ENCODE results near the gene ARL6IP4.

Gene ARL6IP4

DNA sequence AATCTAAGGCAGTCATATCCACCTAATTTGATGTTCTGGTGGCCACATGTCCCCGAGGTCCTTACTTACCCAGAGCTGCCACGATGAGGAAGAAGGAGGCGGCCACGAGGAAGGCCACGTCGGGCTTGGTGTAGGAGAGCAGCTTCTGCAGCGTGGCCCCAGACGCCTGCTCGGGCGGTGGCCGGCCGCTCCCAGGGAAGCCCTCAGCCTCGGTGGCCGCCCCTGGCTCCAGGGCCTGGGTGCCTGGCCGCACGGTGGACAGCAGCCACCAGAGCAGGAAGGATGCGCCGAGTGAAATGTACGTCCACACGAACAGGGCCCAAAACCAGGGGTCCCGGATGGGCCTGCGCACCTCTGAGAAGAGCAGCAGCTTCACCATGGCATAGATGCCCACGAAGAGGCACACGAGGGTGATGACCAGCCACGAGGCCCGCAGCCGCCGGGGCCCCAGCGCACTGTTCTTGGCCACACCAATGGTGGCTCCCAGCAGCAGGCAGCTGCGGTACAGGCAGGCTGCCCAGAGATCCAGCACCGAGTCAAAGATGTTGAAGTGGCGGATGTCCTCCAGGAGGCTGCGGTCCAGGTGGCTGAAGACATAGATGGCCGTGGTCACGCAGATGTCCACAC is 20.8 kb upstream of the ARL6IP4 start:
- Histone ChIP-seq H3K27me3 (ENCODE audit: control insufficient read depth, insufficient read depth, low read length) (no peaks in the 10 kb centered on the region), H3K9ac (ENCODE audit: low read depth, low read length) (no peak overlapping the region), H3K4me3 (ENCODE audit: low read depth, low read length) (no peak overlapping the region), H3K36me3 (ENCODE audit: control insufficient read depth, insufficient read depth, low read length) (no peaks in the 10 kb centered on the region), H3K9me3 (ENCODE audit: control insufficient read depth, insufficient read depth, low read length) (no peaks in the 10 kb centered on the region), H3K27ac (ENCODE audit: low read depth, low read length) (no peak overlapping the region), H3K4me1 (ENCODE audit: control insufficient read depth, insufficient read depth, low read length) (no peaks in the 10 kb centered on the region)

DNA sequence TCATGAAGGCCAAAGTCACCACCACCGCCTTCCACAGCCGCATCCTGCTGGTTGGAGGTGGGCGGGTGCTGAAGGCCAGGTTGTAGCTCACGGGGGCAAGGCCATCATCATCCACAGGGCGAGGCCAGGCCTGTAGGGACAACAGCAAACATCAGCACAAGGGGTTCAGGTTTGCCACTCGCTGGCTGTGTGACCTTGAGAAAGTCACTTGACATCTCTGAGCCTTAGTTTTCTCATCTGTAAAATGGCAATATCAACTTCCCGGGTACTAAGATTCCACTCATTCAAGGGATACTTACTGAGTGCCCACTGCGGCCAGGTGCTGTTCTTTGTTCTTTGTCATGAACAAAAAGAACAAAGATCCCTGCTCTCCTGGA is 20.3 kb upstream of the ARL6IP4 start:
- Histone ChIP-seq H3K36me3 (ENCODE audit: control insufficient read depth, insufficient read depth, low read length) (no peaks in the 10 kb centered on the region), H3K4me3 (ENCODE audit: low read depth, low read length) (no peak overlapping the region), H3K9me3 (ENCODE audit: control insufficient read depth, insufficient read depth, low read length) (no peaks in the 10 kb centered on the region), H3K4me1 (ENCODE audit: control insufficient read depth, insufficient read depth, low read length) (no peaks in the 10 kb centered on the region), H3K9ac (ENCODE audit: low read depth, low read length) (no peak overlapping the region), H3K27ac (ENCODE audit: low read depth, low read length) (no peak overlapping the region), H3K27me3 (ENCODE audit: control insufficient read depth, insufficient read depth, low read length) (no peaks in the 10 kb centered on the region)

DNA sequence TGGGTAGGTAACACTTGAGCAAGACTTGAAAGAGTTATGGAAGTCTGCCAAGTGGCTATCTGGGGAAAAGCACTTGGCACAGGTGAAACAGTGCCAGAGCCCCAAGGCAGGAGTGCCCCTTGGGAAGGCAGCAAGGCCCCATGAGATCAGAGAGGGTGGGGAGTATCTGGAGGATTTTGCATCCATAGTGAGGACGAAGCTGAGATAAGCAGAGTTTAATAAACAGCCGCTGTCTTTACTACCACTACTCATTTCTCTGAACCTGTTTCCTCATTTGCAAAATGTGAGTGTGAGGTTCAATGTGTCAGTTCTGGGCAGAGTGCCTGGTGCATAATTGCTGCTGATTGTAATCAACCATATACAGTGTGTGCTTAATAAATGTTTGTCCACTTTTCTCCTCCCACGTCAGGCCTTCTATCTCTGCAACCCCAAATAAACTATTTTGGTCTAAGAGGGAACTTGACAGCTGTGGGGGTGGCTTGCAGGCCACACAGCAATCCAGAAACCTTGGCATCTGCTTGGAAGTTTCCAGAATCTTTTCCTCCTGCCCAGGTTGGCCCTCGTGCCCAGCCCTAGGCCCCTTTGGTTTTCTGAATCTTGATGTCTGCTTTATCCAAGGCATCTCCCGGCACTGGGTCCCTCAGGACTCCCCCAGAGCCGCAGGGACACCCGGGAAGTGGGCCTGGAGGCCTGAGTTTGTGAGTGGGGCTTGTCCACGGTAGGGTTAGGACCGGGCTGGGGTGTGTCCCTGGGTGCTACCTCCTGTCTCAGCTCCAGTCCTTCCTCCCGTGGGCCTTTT is 18.8 kb upstream of the ARL6IP4 start:
- Histone ChIP-seq H3K27me3 (ENCODE audit: control insufficient read depth, insufficient read depth, low read length) (no peaks in the 10 kb centered on the region), H3K36me3 (ENCODE audit: control insufficient read depth, insufficient read depth, low read length) (no peaks in the 10 kb centered on the region), H3K27ac (ENCODE audit: low read depth, low read length) (no peak overlapping the region), H3K9ac (ENCODE audit: low read depth, low read length) (no peak overlapping the region), H3K4me1 (ENCODE audit: control insufficient read depth, insufficient read depth, low read length) (0 out of 2 replicates have a peak, but pooled peaks cover 2% of the 10 kb centered on the region), H3K9me3 (ENCODE audit: control insufficient read depth, insufficient read depth, low read length) (no peaks in the 10 kb centered on the region), H3K4me3 (ENCODE audit: low read depth, low read length) (no peak overlapping the region)

DNA sequence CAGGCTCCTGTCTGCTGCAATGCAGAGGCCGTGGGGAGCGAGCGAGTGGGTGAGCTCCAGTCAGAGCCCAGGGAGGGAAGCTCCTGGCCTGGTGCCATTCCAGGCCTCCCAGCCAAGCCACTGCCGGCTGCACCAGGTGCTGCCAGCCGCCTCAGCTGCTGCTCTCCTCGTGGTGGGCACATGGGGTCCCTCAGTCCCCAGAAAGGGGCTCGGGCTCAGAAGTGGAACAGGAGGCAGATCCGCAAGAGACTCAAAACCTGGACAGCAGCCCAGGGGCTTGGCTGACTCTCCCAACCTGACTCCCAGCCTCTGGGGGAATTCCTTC is 16.6 kb upstream of the ARL6IP4 start:
- Histone ChIP-seq H3K4me1 (ENCODE audit: control insufficient read depth, insufficient read depth, low read length) (0 out of 2 replicates have a peak, but pooled peaks cover 2% of the 10 kb centered on the region), H3K4me3 (ENCODE audit: low read depth, low read length) (no peak overlapping the region), H3K9me3 (ENCODE audit: control insufficient read depth, insufficient read depth, low read length) (no peaks in the 10 kb centered on the region), H3K27ac (ENCODE audit: low read depth, low read length) (no peak overlapping the region), H3K36me3 (ENCODE audit: control insufficient read depth, insufficient read depth, low read length) (no peaks in the 10 kb centered on the region), H3K27me3 (ENCODE audit: control insufficient read depth, insufficient read depth, low read length) (no peaks in the 10 kb centered on the region), H3K9ac (ENCODE audit: low read depth, low read length) (no peak overlapping the region)

DNA sequence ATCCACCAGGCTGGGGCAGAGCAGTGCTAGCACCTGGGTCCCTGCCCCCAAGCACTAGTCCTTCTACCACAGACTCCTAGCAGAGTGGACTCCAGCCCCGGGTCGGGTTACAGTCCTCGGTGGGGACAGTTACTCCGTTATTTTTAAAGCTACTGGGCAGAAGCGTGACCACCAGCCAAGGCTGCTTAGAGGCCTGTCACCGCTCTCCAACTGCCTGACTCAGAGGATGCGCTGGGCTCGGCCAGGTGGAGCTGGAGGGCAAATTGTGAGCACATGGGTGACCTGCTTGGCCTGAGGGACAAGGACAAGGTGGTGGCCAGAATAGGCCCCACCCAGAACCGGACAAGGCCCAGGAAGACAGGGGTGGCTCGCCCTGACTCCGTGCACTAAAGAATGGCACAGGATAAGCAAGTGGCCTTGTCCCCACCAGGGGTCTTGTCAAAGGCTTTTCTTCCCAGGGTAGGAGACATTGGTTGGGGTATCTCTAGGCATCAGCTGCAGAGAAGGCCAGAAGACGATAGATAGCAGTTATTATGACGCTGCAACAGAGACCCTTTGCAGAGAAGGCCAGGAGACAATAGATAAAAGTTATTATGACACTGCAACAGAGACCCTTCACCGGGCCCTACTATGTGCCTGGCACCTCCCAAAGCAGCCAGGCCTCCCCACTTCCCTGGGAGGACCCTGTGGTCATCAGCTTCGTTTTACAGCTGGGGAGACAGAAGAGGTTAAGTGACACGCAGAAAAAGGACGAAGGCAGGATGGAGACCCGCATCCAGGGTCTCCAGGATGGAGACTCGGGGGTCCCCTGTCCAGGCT is 15.8 kb upstream of the ARL6IP4 start:
- Histone ChIP-seq H3K36me3 (ENCODE audit: control insufficient read depth, insufficient read depth, low read length) (no peaks in the 10 kb centered on the region), H3K27me3 (ENCODE audit: control insufficient read depth, insufficient read depth, low read length) (no peaks in the 10 kb centered on the region), H3K9ac (ENCODE audit: low read depth, low read length) (no peak overlapping the region), H3K9me3 (ENCODE audit: control insufficient read depth, insufficient read depth, low read length) (no peaks in the 10 kb centered on the region), H3K4me1 (ENCODE audit: control insufficient read depth, insufficient read depth, low read length) (0 out of 2 replicates have a peak, but pooled peaks cover 2% of the 10 kb centered on the region), H3K27ac (ENCODE audit: low read depth, low read length) (no peak overlapping the region), H3K4me3 (ENCODE audit: low read depth, low read length) (no peak overlapping the region)

DNA sequence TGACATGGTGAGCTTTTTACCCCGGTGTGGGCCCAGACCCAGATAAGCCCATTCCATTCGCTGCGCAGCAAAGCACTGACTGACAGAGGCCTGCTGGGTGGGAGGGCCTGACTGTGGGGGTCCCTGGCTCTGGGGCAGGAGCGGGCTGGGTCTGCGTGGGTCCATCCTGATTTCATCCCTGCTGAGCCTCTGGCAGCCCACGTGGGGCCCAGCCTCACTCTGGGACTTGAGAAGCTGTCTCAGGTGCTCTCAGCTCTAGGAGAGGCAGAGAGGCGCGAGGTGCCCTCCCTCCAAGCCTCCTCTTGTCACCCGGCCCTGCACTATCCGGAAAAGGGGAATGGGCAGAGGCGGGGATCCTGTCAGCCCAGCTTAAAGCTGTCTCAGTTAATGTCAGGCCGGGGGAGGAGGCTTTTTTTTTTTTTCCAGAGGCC is 15.1 kb upstream of the ARL6IP4 start:
- H3K4me3 ChIP-seq (ENCODE audit: low read depth, low read length): peak overlapping the region; percentile 84; the same call in 1 of the 2 replicates
- H3K9ac ChIP-seq (ENCODE audit: low read depth, low read length): no peak overlapping the region
- no peaks in the 10 kb centered on the region for H3K27me3 ChIP-seq (ENCODE audit: control insufficient read depth, insufficient read depth, low read length)
- H3K4me1 ChIP-seq (ENCODE audit: control insufficient read depth, insufficient read depth, low read length): 0 out of 2 replicates have a peak, but pooled peaks cover 2% of the 10 kb centered on the region
- no peak overlapping the region for H3K27ac ChIP-seq (ENCODE audit: low read depth, low read length)
- H3K9me3 ChIP-seq (ENCODE audit: control insufficient read depth, insufficient read depth, low read length): no peaks in the 10 kb centered on the region
- H3K36me3 ChIP-seq (ENCODE audit: control insufficient read depth, insufficient read depth, low read length): no peaks in the 10 kb centered on the region

DNA sequence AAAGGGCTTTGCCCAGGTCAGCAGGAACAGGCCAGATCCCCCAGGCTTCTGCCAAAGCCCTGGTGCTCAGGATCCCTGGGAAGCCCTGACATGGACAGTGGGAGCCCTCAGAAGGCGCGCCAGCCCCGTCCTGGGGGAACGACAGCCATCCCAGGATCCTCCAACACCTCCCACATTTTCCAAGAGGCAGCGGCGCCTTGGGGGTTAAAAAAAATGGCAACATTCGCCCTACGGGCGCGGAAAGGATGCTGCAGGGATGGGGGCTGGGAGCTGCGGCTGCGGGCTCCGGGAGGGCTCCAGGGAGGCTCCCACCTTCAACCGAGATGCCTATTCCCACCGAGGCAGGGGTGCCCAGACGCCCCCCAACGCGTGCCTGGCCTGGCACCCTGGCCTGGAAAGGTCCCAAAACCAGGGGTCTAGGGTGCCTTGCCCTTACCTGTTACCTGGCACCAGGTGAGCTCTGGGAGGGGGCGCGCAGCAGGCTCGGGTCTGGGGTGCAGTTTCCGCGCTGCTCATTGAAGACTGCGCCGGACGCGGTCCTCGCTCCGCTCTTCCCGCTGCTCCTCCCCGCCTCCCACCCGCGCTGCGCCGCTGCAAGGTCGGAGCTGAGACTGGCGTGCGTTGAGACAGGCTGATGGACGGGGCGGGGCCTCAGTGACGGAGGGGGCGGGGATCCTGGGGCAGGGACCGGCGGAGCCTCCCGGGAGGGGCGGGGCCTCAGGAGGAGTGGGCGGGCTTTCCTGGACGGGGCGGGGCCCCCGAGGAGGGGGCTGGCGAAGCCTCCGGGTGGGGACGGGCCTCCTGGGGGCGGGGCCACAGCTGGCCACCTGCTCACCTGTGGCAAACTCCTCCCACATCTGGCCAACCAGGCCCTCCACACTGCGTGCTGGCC is 14.4 kb upstream of the ARL6IP4 start, which contains the start of gene ABCB9:
Gene ABCB9, minus strand, starts transcription at position 613 of the 892 bp plus-strand sequence. CDS start 6,228 bp downstream, outside the sequence.
- H3K9ac ChIP-seq (ENCODE audit: low read depth, low read length): no peak within 1 kb of the TSS
- H3K9me3 ChIP-seq (ENCODE audit: control insufficient read depth, insufficient read depth, low read length): no peaks in the 10 kb centered on the region
- H3K27me3 ChIP-seq (ENCODE audit: control insufficient read depth, insufficient read depth, low read length): no peaks in the 10 kb centered on the region
- peak within 1 kb of the TSS; percentile 84 for H3K4me3 ChIP-seq (ENCODE audit: low read depth, low read length)
- no peak within 1 kb of the TSS for H3K27ac ChIP-seq (ENCODE audit: low read depth, low read length)
- 0 out of 2 replicates have a peak, but pooled peaks cover 2% of the 10 kb centered on the region for H3K4me1 ChIP-seq (ENCODE audit: control insufficient read depth, insufficient read depth, low read length)
- H3K36me3 ChIP-seq (ENCODE audit: control insufficient read depth, insufficient read depth, low read length): no peaks in the 10 kb centered on the region

DNA sequence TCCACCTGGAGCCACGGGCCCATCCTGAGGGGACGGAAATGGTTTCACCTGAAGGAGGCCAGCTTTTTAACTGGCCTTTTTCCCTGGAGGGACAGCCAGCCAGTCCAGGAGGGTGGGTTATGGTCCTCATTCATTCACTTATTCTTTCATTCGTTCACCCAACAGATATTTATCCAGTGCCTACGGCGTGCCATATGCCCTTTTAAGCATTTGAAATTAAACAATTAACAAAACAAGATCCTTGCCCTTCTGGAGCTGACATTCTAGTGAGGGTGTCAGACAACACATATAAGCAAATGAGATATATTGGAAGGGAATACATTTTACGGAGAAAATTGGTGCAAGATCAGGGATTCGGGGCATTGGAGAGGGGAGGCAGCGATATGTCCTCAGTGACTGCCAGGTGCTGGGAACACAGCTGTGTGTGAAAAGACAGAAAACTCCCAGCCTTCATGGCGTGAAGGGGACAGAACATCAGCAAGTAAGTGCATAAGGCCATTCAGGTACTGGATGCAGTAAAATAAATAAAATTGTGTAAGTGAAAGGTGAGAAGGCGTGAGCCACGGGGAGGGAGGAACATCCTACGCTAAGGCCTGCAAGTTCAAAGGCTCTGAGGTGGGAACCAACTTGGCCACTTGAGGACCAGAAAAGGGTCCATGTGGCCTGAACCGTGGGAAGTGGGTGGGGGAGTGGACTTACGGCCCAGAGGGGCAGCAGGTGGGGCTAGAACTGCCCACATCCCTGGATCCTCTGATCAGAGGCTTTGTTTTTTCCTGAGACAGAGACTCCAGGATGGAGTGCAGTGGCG is 13.5 kb upstream of the ARL6IP4 start:
- Histone ChIP-seq H3K27me3 (ENCODE audit: control insufficient read depth, insufficient read depth, low read length) (no peaks in the 10 kb centered on the region), H3K27ac (ENCODE audit: low read depth, low read length) (no peak overlapping the region), H3K4me3 (ENCODE audit: low read depth, low read length) (no peak overlapping the region; the same call in 1 of the 2 replicates), H3K9ac (ENCODE audit: low read depth, low read length) (no peak overlapping the region), H3K36me3 (ENCODE audit: control insufficient read depth, insufficient read depth, low read length) (no peaks in the 10 kb centered on the region), H3K4me1 (ENCODE audit: control insufficient read depth, insufficient read depth, low read length) (0 out of 2 replicates have a peak, but pooled peaks cover 2% of the 10 kb centered on the region), H3K9me3 (ENCODE audit: control insufficient read depth, insufficient read depth, low read length) (no peaks in the 10 kb centered on the region)

DNA sequence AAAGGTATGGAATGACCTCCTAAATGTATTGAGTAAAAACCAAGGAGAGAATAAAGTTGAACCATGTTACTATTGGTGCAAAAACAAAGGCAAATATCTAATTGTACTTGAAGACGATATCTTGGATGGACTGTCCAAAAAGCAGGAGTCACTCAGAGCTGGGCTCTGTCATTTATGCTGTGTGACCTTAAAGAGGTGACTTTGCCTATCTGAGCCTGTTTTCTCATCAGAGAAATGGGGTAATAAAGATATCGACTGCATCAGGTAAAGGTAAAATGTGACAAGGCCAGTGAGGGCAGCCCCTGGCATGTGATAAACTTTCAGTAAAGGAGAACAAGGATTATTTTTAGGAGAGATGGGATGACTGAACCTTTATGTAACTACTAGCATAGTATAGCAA is 12.4 kb upstream of the ARL6IP4 start:
- H3K27ac ChIP-seq (ENCODE audit: low read depth, low read length): no peak overlapping the region
- H3K27me3 ChIP-seq (ENCODE audit: control insufficient read depth, insufficient read depth, low read length): no peaks in the 10 kb centered on the region
- H3K4me3 ChIP-seq (ENCODE audit: low read depth, low read length): no peak overlapping the region
- no peaks in the 10 kb centered on the region for H3K36me3 ChIP-seq (ENCODE audit: control insufficient read depth, insufficient read depth, low read length)
- H3K4me1 ChIP-seq (ENCODE audit: control insufficient read depth, insufficient read depth, low read length): 0 out of 2 replicates have a peak, but pooled peaks cover 2% of the 10 kb centered on the region
- no peaks in the 10 kb centered on the region for H3K9me3 ChIP-seq (ENCODE audit: control insufficient read depth, insufficient read depth, low read length)
- no peak overlapping the region for H3K9ac ChIP-seq (ENCODE audit: low read depth, low read length)
